ENCODE measurements around the gene CD48. TPM values are rescaled to one million over a fixed set of nuclear protein-coding genes. Genes with fewer than 3 reads are reported as not detected.

CD48 gene
- total RNA-seq, 3 donors from 2014 or later: 5.4 to 12.3 (median 8.8) TPM

GRCh38 chr1:160755911-160756848, 44.6 kb upstream of the CD48 start:
- Histone ChIP-seq H3K9me3 (no peaks in the 10 kb centered on the region), H3K36me3 (no peaks in the 10 kb centered on the region), H3K27ac (no peak overlapping the region), H3K4me3 (no peak overlapping the region), H3K4me1 (no peaks in the 10 kb centered on the region), H3K27me3 (peaks cover 0 to under 1% of the 10 kb centered on the region in 2 donors)
- intact Hi-C loops (cut with DNase I; ENCODE audit: low total_unique reads): no loop called here
- TF ChIP-seq CTCF (IDR thresholded peaks at IDR 0.05) (no peak), POLR2A (IDR thresholded peaks at IDR 0.05) (no peak), POLR2AphosphoS5 (IDR thresholded peaks at IDR 0.05) (no peak)
- DNase-seq (ENCODE audit: low spot score in 2 of 2): no peak

GRCh38 chr1:160755461-160755860, 43.8 kb upstream of the CD48 start:
- Histone ChIP-seq H3K9me3 (no peaks in the 10 kb centered on the region), H3K27me3 (peaks cover 0 to 8% of the 10 kb centered on the region in 2 donors), H3K4me3 (no peak overlapping the region), H3K4me1 (no peaks in the 10 kb centered on the region), H3K36me3 (no peaks in the 10 kb centered on the region), H3K27ac (no peak overlapping the region)
- TF ChIP-seq CTCF (IDR thresholded peaks at IDR 0.05): no peak
- no peak for TF ChIP-seq POLR2AphosphoS5 (IDR thresholded peaks at IDR 0.05)
- TF ChIP-seq POLR2A (IDR thresholded peaks at IDR 0.05): no peak
- DNase-seq (ENCODE audit: low spot score in 2 of 2): no peak
- intact Hi-C loops (cut with DNase I; ENCODE audit: low total_unique reads): no loop called here

- Histone ChIP-seq H3K9me3 (no peaks in the 10 kb centered on the region), H3K27ac (no peak overlapping the region), H3K4me3 (no peak overlapping the region), H3K36me3 (no peaks in the 10 kb centered on the region), H3K27me3 (peaks cover 0 to 8% of the 10 kb centered on the region in 2 donors), H3K4me1 (no peaks in the 10 kb centered on the region)
- DNase-seq (ENCODE audit: low spot score in 2 of 2): no peak
- no peak for TF ChIP-seq CTCF (IDR thresholded peaks at IDR 0.05)
- TF ChIP-seq POLR2A (IDR thresholded peaks at IDR 0.05): no peak
- no peak for TF ChIP-seq POLR2AphosphoS5 (IDR thresholded peaks at IDR 0.05)
- intact Hi-C loops (cut with DNase I; ENCODE audit: low total_unique reads): no loop called here
Measured at GRCh38 chr1:160753594-160753993, 42.0 kb upstream of the CD48 start.

GRCh38 chr1:160752924-160753323, 41.3 kb upstream of the CD48 start:
- DNase-seq (ENCODE audit: low spot score in 2 of 2): no peak
- Histone ChIP-seq H3K36me3 (no peaks in the 10 kb centered on the region), H3K4me1 (no peaks in the 10 kb centered on the region), H3K9me3 (no peaks in the 10 kb centered on the region), H3K4me3 (no peak overlapping the region), H3K27me3 (peaks cover 0 to 8% of the 10 kb centered on the region in 2 donors), H3K27ac (no peak overlapping the region)
- intact Hi-C loops (cut with DNase I; ENCODE audit: low total_unique reads): no loop called here
- TF ChIP-seq POLR2AphosphoS5 (IDR thresholded peaks at IDR 0.05) (no peak), CTCF (IDR thresholded peaks at IDR 0.05) (no peak), POLR2A (IDR thresholded peaks at IDR 0.05) (no peak)

GRCh38 chr1:160752406-160752805, 40.8 kb upstream of the CD48 start:
- H3K27me3 ChIP-seq: peaks cover 0 to 8% of the 10 kb centered on the region in 2 donors
- no peak for DNase-seq (ENCODE audit: low spot score in 2 of 2)
- H3K36me3 ChIP-seq: no peaks in the 10 kb centered on the region
- TF ChIP-seq CTCF (IDR thresholded peaks at IDR 0.05) (no peak), POLR2AphosphoS5 (IDR thresholded peaks at IDR 0.05) (no peak), POLR2A (IDR thresholded peaks at IDR 0.05) (no peak)
- no peak overlapping the region for H3K4me3 ChIP-seq
- no peak overlapping the region for H3K27ac ChIP-seq
- no peaks in the 10 kb centered on the region for H3K9me3 ChIP-seq
- H3K4me1 ChIP-seq: no peaks in the 10 kb centered on the region
- intact Hi-C loops (cut with DNase I; ENCODE audit: low total_unique reads): no loop called here
